ENCODE results near the gene PRKCA. TPM values are rescaled to one million over a fixed set of nuclear protein-coding genes. Genes with fewer than 3 reads are reported as not detected.
A peak's percentile ranks its signal among the peaks of the same experiment; 100 is the strongest.

Gene PRKCA
- total RNA-seq, 1 experiment from 2014 or later = 20.7 TPM

DNA sequence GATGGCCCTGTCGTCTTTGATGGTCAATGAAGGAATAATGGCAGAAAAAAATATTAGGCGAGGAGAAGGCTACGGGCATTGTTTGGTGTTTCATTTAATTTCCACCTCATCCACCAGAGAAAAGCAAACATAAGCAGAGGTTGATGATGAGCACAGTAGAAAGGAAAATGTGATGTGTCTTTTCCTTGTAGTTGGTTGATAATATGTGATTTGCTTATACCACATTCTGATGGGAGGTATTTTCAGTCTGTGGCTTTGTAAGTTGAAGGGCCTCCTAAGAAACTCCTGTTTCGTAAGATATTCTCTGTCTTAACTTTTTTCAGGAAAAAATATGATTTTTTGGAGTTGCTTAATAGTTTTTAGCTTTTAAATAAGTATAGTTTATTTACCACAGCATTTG lies 215.7 kb downstream of the PRKCA start:
- Mint-ChIP-seq H3K27me3 (ENCODE audit: insufficient read depth, unreplicated experiment) (no peaks in the 10 kb centered on the region), H3K9me3 (ENCODE audit: unreplicated experiment) (no peaks in the 10 kb centered on the region), H3K4me1 (ENCODE audit: insufficient read depth, unreplicated experiment) (peaks cover 9% of the 10 kb centered on the region), H3K36me3 (ENCODE audit: insufficient read depth, unreplicated experiment) (no peaks in the 10 kb centered on the region), H3K27ac (ENCODE audit: low read depth, unreplicated experiment) (no peak overlapping the region), H3K4me3 (ENCODE audit: unreplicated experiment) (no peak overlapping the region)
- no TSS peak for BruUV-seq (replicated peaks)
- POLR2A ChIA-PET = interaction anchor here (0.6 kb wide), 1 partner anchor 763 kb away, joined by 5 read pairs; no protein-coding TSS in a partner anchor
- CTCF ChIA-PET = no interaction called here
- no peak for DNase-seq (ENCODE audit: unreplicated experiment)
- intact Hi-C loops (cut with micrococcal nuclease) = no loop called here
- TF ChIP-seq, protein P1, sequence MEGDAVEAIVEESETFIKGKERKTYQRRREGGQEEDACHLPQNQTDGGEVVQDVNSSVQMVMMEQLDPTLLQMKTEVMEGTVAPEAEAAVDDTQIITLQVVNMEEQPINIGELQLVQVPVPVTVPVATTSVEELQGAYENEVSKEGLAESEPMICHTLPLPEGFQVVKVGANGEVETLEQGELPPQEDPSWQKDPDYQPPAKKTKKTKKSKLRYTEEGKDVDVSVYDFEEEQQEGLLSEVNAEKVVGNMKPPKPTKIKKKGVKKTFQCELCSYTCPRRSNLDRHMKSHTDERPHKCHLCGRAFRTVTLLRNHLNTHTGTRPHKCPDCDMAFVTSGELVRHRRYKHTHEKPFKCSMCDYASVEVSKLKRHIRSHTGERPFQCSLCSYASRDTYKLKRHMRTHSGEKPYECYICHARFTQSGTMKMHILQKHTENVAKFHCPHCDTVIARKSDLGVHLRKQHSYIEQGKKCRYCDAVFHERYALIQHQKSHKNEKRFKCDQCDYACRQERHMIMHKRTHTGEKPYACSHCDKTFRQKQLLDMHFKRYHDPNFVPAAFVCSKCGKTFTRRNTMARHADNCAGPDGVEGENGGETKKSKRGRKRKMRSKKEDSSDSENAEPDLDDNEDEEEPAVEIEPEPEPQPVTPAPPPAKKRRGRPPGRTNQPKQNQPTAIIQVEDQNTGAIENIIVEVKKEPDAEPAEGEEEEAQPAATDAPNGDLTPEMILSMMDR (IDR thresholded peaks at IDR 0.05; ENCODE audit: unreplicated experiment) = no peak

DNA sequence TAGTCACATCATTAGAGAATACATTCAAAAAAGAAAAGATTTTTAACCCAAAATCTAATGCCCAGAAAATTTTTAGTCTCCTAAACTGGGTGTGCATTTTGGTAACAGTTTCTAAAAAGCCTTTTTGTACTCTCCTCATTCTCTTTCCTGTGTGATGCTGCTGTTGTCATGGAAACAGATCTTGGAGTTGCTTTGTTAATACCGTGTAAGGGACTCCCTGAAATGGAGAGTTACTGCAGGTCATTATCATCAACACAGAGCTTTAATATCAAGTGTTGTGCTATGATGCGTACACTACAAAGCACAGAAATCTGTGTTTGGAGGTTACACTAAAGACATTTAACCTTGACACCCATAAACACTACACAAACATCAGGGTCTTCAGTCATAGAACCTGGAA lies 216.3 kb downstream of the PRKCA start:
- intact Hi-C loops (cut with micrococcal nuclease) = no loop called here
- no peaks in the 10 kb centered on the region for H3K27me3 Mint-ChIP-seq (ENCODE audit: insufficient read depth, unreplicated experiment)
- H3K9me3 Mint-ChIP-seq (ENCODE audit: unreplicated experiment) = no peaks in the 10 kb centered on the region
- no TSS peak for BruUV-seq (replicated peaks)
- POLR2A ChIA-PET = no interaction called here
- CTCF ChIA-PET = no interaction called here
- DNase-seq (ENCODE audit: unreplicated experiment) = no peak
- H3K36me3 Mint-ChIP-seq (ENCODE audit: insufficient read depth, unreplicated experiment) = no peaks in the 10 kb centered on the region
- no peak overlapping the region for H3K4me3 Mint-ChIP-seq (ENCODE audit: unreplicated experiment)
- TF ChIP-seq, protein P1 (IDR thresholded peaks at IDR 0.05; ENCODE audit: unreplicated experiment) = no peak
- peaks cover 13% of the 10 kb centered on the region for H3K4me1 Mint-ChIP-seq (ENCODE audit: insufficient read depth, unreplicated experiment)
- H3K27ac Mint-ChIP-seq (ENCODE audit: low read depth, unreplicated experiment) = peak overlapping the region; percentile 51

DNA sequence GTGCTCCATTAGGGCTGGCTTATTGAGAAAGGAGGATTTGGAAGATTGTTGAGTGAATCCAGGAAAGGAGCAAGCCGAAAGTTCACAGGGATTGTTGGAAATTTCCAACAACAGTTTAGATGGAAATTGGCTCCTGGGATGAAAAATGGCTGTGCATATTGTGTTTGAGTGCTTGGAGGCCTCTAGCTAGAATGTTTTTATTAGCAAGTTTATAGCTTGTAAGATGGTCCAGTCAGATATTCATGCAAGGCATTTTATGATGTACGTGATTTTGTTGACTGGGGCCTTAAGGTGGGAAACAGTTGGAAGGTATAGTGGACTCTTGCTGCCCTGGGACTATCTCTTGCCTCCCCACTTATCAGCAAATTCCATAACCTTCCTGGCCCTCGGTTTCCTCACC lies 216.7 kb downstream of the PRKCA start:
- H3K36me3 Mint-ChIP-seq (ENCODE audit: insufficient read depth, unreplicated experiment) = no peaks in the 10 kb centered on the region
- intact Hi-C loops (cut with micrococcal nuclease) = no loop called here
- peak overlapping the region; percentile 51 for H3K27ac Mint-ChIP-seq (ENCODE audit: low read depth, unreplicated experiment)
- ChIA-PET POLR2A (no interaction called here), CTCF (no interaction called here)
- no peaks in the 10 kb centered on the region for H3K9me3 Mint-ChIP-seq (ENCODE audit: unreplicated experiment)
- DNase-seq (ENCODE audit: unreplicated experiment) = no peak
- H3K4me1 Mint-ChIP-seq (ENCODE audit: insufficient read depth, unreplicated experiment) = peaks cover 13% of the 10 kb centered on the region
- TF ChIP-seq, protein P1 (IDR thresholded peaks at IDR 0.05; ENCODE audit: unreplicated experiment) = no peak
- no peak overlapping the region for H3K4me3 Mint-ChIP-seq (ENCODE audit: unreplicated experiment)
- BruUV-seq (replicated peaks) = no TSS peak
- H3K27me3 Mint-ChIP-seq (ENCODE audit: insufficient read depth, unreplicated experiment) = no peaks in the 10 kb centered on the region

DNA sequence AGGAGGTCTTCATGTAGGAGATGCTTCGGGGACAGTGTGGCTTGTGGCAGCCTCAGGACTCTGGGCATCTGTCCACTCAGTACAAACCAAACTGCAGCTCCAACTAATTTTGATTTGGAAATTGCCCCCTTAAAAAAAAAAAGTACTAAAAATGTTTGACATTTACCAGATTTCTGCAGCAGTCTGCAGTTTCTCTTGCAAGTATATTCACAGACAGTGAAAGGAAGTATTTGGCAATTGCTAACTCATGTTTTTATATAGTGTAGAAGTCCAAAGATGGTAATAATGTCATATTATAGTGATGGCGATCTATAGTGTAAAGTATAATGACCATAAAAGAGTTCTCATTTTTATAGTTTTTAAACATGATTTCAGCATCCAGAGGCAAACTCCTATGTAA lies 218.6 kb downstream of the PRKCA start:
- Mint-ChIP-seq H3K4me3 (ENCODE audit: unreplicated experiment) (no peak overlapping the region), H3K36me3 (ENCODE audit: insufficient read depth, unreplicated experiment) (no peaks in the 10 kb centered on the region), H3K27me3 (ENCODE audit: insufficient read depth, unreplicated experiment) (no peaks in the 10 kb centered on the region), H3K9me3 (ENCODE audit: unreplicated experiment) (no peaks in the 10 kb centered on the region), H3K27ac (ENCODE audit: low read depth, unreplicated experiment) (no peak overlapping the region), H3K4me1 (ENCODE audit: insufficient read depth, unreplicated experiment) (peaks cover 13% of the 10 kb centered on the region)
- intact Hi-C loops (cut with micrococcal nuclease) = no loop called here
- no peak for DNase-seq (ENCODE audit: unreplicated experiment)
- BruUV-seq (replicated peaks) = no TSS peak
- TF ChIP-seq, protein P1 (IDR thresholded peaks at IDR 0.05; ENCODE audit: unreplicated experiment) = no peak
- ChIA-PET CTCF (no interaction called here), POLR2A (no interaction called here)

Measured in MCF 10A (cell line).